Ectodermal cell (in vitro differentiated cells): ENCODE data around the gene HMBS.
"Not testable (repeated sequence)": the region's sequence is repeated elsewhere in the genome, so short reads cannot be mapped to it uniquely, and the experiment has no call there.

Source experiments
- H3K27ac ChIP-seq: 2 replicates; pipeline ENCODE4 v1.7.0; 2013; ENCODE audit warnings: mild to moderate bottlenecking, low read depth, low read length; ENCODE audit not compliant: insufficient read depth, poor library complexity, severe bottlenecking
- H3K27me3 ChIP-seq: 2 replicates; pipeline ENCODE4 v1.7.0; 2013; ENCODE audit warnings: mild to moderate bottlenecking, low read length; ENCODE audit not compliant: insufficient read depth, control insufficient read depth, poor library complexity, severe bottlenecking
- H3K36me3 ChIP-seq: one replicate; pipeline ENCODE4 v1.7.0; 2013; ENCODE audit warnings: low read length; ENCODE audit not compliant: control insufficient read depth, insufficient read depth
- H3K4me1 ChIP-seq: one replicate; pipeline ENCODE4 v1.7.0; 2013; ENCODE audit warnings: low read length; ENCODE audit not compliant: control insufficient read depth, insufficient read depth
- H3K4me3 ChIP-seq: 2 replicates; pipeline ENCODE4 v1.7.0; 2013; ENCODE audit warnings: low read depth, low read length, control low read depth; ENCODE audit not compliant: insufficient read depth
- H3K9me3 ChIP-seq: 2 replicates; pipeline ENCODE4 v1.7.0; 2013; ENCODE audit warnings: mild to moderate bottlenecking, low read length, moderate library complexity; ENCODE audit not compliant: control insufficient read depth
- WGBS, 2 experiments: methylation state at CpG; one replicate each; pipeline ENCODE4 v1.1.7; 2013; ENCODE audit warnings: missing lambda C conversion rate in 2 of 2; 5-methylcytosine and 5-hydroxymethylcytosine counted together

The HMBS gene

GRCh38 chr11:119051440-119052162, 33.1 kb upstream of the HMBS start:
- Histone ChIP-seq H3K27ac (no peak overlapping the region), H3K4me3 (no peak overlapping the region), H3K4me1 (no peaks in the 10 kb centered on the region), H3K9me3 (no peaks in the 10 kb centered on the region), H3K36me3 (peaks cover 62% of the 10 kb centered on the region), H3K27me3 (no peaks in the 10 kb centered on the region)
- WGBS, 2 experiments, result 94% methylated on average over 17 of the region's 17 CpGs

- Histone ChIP-seq H3K9me3 (no peaks in the 10 kb centered on the region), H3K27ac (no peak overlapping the region), H3K27me3 (no peaks in the 10 kb centered on the region), H3K4me3 (no peak overlapping the region), H3K36me3 (peaks cover 59% of the 10 kb centered on the region), H3K4me1 (no peaks in the 10 kb centered on the region)
- WGBS, 2 experiments, result 96% methylated on average over 23 of the region's 23 CpGs
Observed at GRCh38 chr11:119052163-119052814, 32.4 kb upstream of the HMBS start.

DNA sequence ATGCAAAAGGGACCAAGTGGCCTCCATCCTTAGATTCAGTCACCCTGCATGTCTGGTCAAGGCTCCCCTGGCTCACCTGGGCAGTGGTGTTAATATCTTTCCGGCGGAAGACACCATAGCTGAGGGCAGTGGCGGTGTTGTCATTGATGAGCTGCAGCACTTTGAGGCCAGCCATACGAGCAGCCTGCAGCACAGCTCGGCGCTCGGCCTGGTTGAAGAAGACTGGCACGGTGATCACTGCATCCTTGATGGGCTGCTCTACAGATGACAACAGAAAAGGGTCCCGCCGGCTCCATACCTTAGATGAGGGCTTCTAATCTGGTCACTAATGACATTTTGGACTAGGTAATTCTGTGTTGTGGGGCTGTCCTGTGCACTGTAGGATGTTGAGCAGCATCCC, 30.3 kb upstream of the HMBS start:
- no peak overlapping the region for H3K4me3 ChIP-seq
- no peaks in the 10 kb centered on the region for H3K9me3 ChIP-seq
- no peak overlapping the region for H3K27ac ChIP-seq
- H3K4me1 ChIP-seq, result no peaks in the 10 kb centered on the region
- peaks cover 38% of the 10 kb centered on the region for H3K36me3 ChIP-seq
- WGBS, 2 experiments, result 96 to 98% methylated on average over 10 of the region's 10 CpGs
- H3K27me3 ChIP-seq, result no peaks in the 10 kb centered on the region

GRCh38 chr11:119055901-119056300, 28.8 kb upstream of the HMBS start:
- peak overlapping the region; percentile 92 for H3K4me3 ChIP-seq
- no peaks in the 10 kb centered on the region for H3K27me3 ChIP-seq
- H3K27ac ChIP-seq, result no peak overlapping the region
- WGBS, 2 experiments, result 62 to 70% methylated on average over 6 of the region's 6 CpGs
- peaks cover 30% of the 10 kb centered on the region for H3K36me3 ChIP-seq
- no peaks in the 10 kb centered on the region for H3K9me3 ChIP-seq
- H3K4me1 ChIP-seq, result no peaks in the 10 kb centered on the region

GRCh38 chr11:119056421-119056999, 28.2 kb upstream of the HMBS start:
- H3K27me3 ChIP-seq, result no peaks in the 10 kb centered on the region
- peaks cover 25% of the 10 kb centered on the region for H3K36me3 ChIP-seq
- H3K4me3 ChIP-seq, result peak overlapping the region; percentile 92
- peak overlapping the region; percentile 94 for H3K27ac ChIP-seq
- WGBS, 2 experiments, result 0% methylated on average over 46 to 48 of the region's 48 CpGs
- H3K4me1 ChIP-seq, result no peaks in the 10 kb centered on the region
- H3K9me3 ChIP-seq, result no peaks in the 10 kb centered on the region

- Histone ChIP-seq H3K9me3 (no peaks in the 10 kb centered on the region), H3K27ac (peak within 1 kb of the TSS; percentile 94), H3K4me3 (peak within 1 kb of the TSS; percentile 92), H3K36me3 (peaks cover 18% of the 10 kb centered on the region), H3K4me1 (no peaks in the 10 kb centered on the region), H3K27me3 (no peaks in the 10 kb centered on the region)
- 0% methylated on average over 79 of the region's 79 CpGs for WGBS, 2 experiments
Observed at GRCh38 chr11:119057000-119057769, 27.5 kb upstream of the HMBS start, which contains the start of gene HYOU1. Gene HYOU1, minus strand, starts transcription at chr11:119057205. Its CDS starts 1,045 bp downstream, at chr11:119056160.

DNA sequence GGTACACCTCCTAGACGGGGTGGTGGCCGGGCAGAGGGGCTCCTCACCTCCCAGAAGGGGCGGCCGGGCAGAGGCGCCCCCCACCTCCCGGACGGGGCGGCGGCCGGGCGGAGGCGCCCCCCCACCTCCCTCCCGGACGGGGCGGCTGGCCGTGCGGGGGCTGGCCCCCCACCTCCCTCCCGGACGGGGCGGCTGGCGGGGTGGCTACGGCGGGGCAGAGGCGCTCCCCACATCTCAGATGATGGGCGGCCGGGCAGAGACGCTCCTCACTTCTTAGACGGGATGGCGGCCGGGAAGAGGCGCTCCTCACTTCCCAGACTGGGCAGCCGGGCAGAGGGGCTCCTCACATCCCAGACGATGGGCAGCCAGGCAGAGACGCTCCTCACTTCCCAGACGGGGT, 25.6 kb upstream of the HMBS start:
- not testable (repeated sequence) for H3K4me3 ChIP-seq, H3K27me3 ChIP-seq, H3K27ac ChIP-seq, H3K4me1 ChIP-seq, H3K9me3 ChIP-seq, H3K36me3 ChIP-seq
- WGBS, 2 experiments, result 90 to 97% methylated on average over 26 to 29 of the region's 35 CpGs

GRCh38 chr11:119061256-119061655, 23.4 kb upstream of the HMBS start:
- 87 to 89% methylated on average over 3 of the region's 3 CpGs for WGBS, 2 experiments
- H3K9me3 ChIP-seq, result no peaks in the 10 kb centered on the region
- no peaks in the 10 kb centered on the region for H3K27me3 ChIP-seq
- H3K36me3 ChIP-seq, result no peaks in the 10 kb centered on the region
- no peak overlapping the region for H3K27ac ChIP-seq
- no peak overlapping the region for H3K4me3 ChIP-seq
- no peaks in the 10 kb centered on the region for H3K4me1 ChIP-seq

- 86 to 89% methylated on average over 5 of the region's 5 CpGs for WGBS, 2 experiments
- no peak overlapping the region for H3K27ac ChIP-seq
- H3K36me3 ChIP-seq, result no peaks in the 10 kb centered on the region
- no peaks in the 10 kb centered on the region for H3K27me3 ChIP-seq
- no peaks in the 10 kb centered on the region for H3K4me1 ChIP-seq
- H3K9me3 ChIP-seq, result no peaks in the 10 kb centered on the region
- H3K4me3 ChIP-seq, result no peak overlapping the region
Observed at GRCh38 chr11:119062779-119063178, 21.9 kb upstream of the HMBS start.

DNA sequence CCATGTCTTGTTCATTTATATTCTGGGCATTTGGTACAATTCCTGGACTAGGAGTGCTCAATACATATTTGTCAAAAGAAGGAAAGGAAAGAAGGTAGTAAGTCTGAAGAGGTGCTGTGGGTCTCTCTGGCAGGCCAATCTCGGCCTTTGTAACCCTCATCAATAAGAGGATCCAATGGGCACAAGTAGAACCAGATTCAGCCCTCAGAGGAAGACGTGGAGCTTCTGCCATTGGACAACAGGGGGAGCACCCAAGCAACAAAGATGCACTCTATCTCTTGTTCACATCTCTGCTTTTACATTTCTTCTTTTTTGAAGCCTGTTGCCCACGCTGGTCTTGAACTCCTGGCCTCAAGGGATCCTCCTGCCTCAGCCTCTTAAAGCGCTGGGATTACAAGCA, 19.3 kb upstream of the HMBS start:
- no peak overlapping the region for H3K27ac ChIP-seq
- H3K9me3 ChIP-seq, result no peaks in the 10 kb centered on the region
- no peaks in the 10 kb centered on the region for H3K4me1 ChIP-seq
- no peaks in the 10 kb centered on the region for H3K27me3 ChIP-seq
- 55 to 58% methylated on average over 4 of the region's 4 CpGs for WGBS, 2 experiments
- H3K36me3 ChIP-seq, result no peaks in the 10 kb centered on the region
- H3K4me3 ChIP-seq, result no peak overlapping the region
